NOMO-1 treated with DMSO at 0.1 percent for 48 hours (cell line): ENCODE data around the gene ATP9A.
"Not testable (repeated sequence)": the region's sequence is repeated elsewhere in the genome, so short reads cannot be mapped to it uniquely, and the experiment has no call there.

Source experiments
- DNase-seq: peaks from one replicate; lab custom pipeline; 2025; ENCODE audit not compliant: unreplicated experiment; lab: John Stamatoyannopoulos, UW

The ATP9A gene

DNA sequence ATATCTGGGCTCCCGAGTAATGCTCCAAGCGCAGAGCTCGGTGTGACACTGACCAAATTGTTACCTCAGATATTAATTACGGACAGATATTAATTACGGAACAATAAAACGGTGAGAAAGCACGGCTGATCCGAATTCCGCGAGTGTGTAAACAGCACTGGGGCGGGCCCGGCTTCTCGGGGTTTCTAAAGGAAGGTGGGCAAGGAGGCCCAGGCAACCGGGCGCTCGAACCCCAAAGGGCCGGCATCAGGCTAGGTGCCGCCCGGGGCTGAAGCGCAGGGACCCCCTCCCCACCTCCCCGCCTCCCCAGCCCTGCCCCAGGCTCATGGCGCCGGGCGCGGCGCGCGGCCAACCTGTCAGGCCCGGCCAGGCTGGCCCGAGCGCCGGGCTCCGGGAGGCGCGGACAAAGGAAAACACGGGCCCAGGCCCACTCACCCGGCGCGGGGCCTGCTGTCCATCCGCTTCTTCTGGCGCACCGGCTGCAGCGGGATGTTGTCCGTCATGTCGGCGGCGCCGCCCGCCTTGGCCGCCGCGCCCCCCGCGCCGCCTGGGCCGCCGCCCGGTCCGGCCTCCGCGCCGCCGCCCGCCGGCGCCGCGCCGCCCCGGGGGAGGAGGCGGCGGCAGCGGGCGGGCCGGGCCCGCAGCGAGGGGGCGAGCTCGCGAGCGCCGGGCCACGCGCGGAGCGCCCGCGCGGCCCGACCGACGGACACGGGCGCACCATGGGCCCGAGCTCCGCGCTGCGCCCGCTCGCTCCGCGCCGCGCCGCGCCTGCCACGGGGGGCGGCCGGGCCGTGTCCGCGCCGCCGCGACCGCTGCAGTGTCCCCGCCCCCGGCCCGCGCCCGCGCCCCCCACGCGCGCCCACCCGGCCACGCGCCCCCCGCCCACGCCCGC lies at the start of gene ATP9A:
Gene ATP9A, minus strand, starts transcription at position 524 of the 892 bp plus-strand sequence. Its CDS starts 21 bp downstream, at position 503.
- no peak for DNase-seq

GRCh38 chr20:51816856-51817255 lies 48.7 kb upstream of the ATP9A start:
- not testable (repeated sequence) for DNase-seq

DNA sequence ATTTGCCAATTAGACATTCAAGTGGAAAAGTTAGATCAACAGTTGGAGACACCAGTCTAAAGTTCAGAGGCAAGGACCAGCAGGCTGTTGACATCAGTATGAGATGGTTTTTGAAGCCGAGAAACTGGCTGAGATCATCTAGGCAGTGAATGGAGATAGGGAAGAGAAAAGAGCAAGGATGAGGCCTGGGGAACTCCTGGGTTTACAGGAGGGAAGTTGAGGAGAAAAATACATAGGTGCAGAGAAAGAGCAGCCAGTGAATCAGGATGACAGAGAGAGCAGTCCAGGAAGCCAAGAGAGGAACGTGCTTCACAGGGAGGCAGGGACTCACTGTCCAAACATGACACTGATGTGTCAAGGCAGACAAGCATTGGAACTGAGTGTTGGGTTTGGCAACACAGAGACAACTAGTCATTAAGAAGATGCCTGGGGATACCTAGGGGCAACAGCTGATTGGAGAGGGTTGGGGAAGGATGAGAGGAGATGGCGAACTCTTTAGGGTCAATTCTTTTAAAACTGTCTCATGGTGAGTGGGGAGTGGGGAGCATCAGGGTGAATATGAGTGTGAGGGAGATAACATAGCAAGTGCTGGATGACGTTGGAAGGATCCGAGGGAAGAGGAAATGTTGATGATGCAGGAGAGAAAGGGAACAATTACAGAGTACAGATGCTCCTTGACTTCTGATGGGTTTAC lies 47.3 kb upstream of the ATP9A start:
- DNase-seq: no peak

- DNase-seq: no peak
These were observed 44.7 kb upstream of the ATP9A start for GRCh38 chr20:51812861-51813260.

DNA sequence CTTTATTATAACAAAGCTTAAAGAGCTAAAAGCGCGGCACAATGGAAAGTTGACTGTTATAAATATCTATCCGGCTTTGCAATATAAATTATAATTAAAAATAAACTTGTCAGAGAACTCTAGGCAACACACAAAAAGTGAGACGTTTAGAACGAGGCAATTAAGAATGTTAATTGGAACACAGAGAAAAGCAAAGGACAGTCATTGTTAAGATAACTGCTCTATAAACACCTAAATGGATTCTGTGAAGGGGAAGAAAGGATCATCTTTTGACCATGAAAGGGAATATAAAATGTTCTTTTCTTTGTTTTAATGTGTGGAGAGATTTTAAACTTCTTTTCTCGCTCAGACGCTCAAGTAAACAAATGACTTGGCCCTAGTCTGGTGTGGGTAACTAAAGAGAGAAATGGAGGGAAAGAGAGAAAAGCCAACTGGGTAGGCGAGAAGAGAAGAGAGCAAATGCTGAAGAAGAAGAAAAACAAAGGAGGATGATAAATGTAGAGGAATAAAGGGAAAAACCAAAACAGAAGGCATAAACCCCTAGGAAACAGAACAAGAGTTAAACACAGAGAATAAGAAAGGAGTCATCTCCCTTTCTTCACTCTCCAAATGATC lies 43.4 kb upstream of the ATP9A start:
- no peak for DNase-seq

DNA sequence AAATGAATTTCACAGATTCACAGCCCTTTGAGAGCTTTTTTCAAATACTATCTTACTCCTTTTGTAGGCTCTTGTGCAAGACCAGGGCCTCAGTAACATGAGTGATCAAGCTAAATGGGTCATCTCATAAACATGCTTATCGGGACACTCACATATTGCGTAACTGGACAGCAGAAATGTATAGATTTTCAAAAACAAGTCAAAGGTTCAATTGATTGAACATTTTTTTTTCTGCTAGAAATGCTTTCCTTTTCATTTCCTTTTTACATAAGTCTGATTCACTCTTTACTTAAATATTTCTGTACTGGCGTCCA lies 42.8 kb upstream of the ATP9A start:
- no peak for DNase-seq

GRCh38 chr20:51810155-51811041 lies 42.2 kb upstream of the ATP9A start:
- no peak for DNase-seq

GRCh38 chr20:51807720-51808250 lies 39.6 kb upstream of the ATP9A start:
- no peak for DNase-seq

GRCh38 chr20:51804754-51805153 lies 36.6 kb upstream of the ATP9A start:
- no peak for DNase-seq

DNA sequence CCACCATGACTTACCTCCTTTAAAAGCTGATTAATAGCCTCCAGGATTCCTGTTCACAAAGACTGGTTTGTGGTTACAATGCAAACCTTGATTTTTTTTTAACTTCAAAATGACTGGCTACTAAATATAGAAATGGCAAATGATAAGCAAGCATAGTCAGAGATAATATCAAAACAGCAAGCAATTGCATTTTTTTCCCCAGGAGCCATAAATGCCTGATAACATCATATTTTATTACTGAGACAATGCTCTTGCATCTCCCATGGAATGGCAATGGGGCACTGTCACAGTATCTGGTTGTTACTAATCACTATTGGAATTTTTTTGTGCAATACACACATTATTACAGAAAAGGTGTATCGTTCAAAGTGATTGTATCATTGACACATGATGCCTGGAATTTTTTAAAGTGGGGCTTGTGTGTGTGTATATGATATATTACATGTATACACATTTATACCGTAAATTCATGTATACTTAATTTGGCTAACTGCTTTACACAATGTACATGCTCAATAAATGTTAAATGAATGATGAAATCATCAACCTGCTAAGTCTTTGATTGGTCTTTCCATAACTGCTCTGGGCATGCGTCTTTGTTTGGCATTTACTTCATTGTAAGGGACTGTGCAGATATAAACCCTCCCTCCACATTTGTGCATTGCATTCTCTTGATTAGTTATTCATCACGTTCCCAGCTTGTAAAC lies 35.1 kb upstream of the ATP9A start:
- no peak for DNase-seq

GRCh38 chr20:51802170-51802751 lies 34.1 kb upstream of the ATP9A start, which contains the start of gene SALL4:
Gene SALL4, minus strand, starts transcription at chr20:51802521. Its CDS starts 113 bp downstream, at chr20:51802408.
- no peak for DNase-seq

GRCh38 chr20:51801823-51802123 lies 33.6 kb upstream of the ATP9A start:
- DNase-seq: no peak

- DNase-seq: peak; percentile 61
These were observed 33.1 kb upstream of the ATP9A start for GRCh38 chr20:51801122-51801822.

GRCh38 chr20:51800872-51801121 lies 32.6 kb upstream of the ATP9A start:
- DNase-seq: no peak

DNA sequence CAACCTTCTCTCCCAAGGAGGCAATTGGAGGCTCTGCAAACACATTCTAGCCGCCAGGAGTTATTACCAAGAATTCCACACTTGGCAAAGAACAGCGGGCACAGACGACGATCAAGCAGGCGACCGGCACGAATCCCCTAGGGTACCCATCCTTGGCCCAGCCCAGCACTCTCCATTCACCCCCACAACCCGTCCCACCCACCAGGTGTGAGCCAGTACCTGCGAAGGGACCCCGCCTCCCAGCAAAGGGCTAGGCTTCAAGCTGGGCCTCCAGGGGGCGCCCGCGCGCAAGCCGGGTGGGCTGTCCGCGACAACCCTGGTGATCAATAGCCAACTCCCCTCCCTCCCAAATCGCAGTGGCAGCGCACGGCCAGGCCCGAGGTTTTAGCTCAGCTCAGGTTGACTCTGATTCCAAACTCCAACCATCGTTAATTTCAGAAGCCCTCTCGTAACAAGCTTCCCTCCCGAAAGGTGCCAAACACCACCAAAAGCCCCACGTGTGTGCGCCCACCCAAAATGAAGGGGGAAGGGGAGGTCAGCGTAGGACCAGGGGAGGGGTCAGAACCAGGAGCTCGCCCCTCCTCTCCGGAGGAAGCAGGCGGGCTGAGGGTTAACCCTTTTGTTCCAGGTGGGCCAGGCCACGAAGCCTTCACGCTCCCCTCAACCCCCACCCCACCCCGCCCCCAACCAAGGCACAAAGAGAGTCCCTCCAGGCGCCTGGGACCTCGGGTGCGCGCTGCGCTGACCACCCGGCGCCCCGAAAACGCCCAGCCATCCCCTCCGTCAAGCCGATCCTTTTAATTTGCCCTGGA lies 32.1 kb upstream of the ATP9A start:
- peak; percentile 45 for DNase-seq

DNA sequence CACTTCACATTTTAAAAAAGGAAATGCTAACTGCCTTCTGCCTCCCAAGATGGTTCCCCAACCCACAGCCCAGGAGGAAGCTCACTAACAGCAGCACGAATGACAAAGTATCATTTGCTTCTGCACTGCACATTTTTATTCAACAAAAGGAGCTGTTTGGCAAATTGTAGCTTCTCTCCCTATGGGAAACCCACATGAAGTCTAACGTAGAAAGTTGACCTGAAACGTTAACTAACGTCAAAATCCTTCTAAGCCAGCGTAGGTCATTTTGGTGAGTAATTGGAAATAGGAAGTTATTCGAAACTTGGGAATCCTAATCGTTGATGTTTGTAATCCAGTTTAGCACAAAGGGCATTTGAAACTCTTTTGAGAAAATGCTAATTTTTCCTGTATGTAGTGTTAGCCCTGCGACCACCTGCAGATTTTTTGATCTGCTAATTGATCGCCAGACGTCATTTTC lies 31.2 kb upstream of the ATP9A start:
- peak; percentile 10 for DNase-seq

- DNase-seq: no peak
These were observed 29.3 kb upstream of the ATP9A start for GRCh38 chr20:51797357-51798025.

DNA sequence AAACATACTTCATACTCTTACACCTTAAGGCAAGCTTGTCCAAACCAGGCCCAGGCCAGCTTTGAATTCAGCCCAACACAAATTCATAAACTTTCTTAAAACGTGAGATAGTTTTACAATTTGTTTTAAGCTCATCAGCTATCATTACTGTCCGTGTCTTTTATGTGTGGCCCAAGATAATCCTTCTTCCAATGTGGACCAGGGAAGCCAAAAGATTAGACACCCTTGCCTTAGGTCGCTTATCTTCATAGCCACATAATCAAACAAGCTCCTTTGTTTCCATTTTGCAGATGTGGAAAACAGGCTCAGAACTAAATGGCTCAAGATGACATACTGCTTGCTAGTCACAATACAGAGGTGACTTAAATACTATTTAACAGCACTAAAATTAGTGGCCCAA lies 28.1 kb upstream of the ATP9A start:
- DNase-seq: no peak
